Left ventricle myocardium superior (tissue), 1 donor: ENCODE measurements around the gene ID4. TPM values are rescaled to one million over a fixed set of nuclear protein-coding genes. Genes with fewer than 3 reads are reported as not detected.

ENCODE experiments used
- ATAC-seq: fragments of 200-7000 bp; cut with Tn5 transposase; one replicate; pipeline ENCODE4 v1.9.1; 2020; ENCODE audit warnings: mild to moderate bottlenecking, moderate library complexity
- DNase-seq: peaks from one replicate; pipeline ENCODE4 v3.0.0-alpha.2; 2020
- intact Hi-C: fragments of 100-400 bp; cut with micrococcal nuclease; formaldehyde crosslinking; loops from one replicate; pipeline ENCODE4 v1.11.0; 2022
- total RNA-seq: library from RNA; stranded (reverse); fragmentation: NEBNext Ultra II Directional; extraction: Animal tissue kit (Norgen Biotek cat#: 25700); gene quantifications from one replicate; pipeline ENCODE4 v1.2.1, GENCODE V29; 2021
- donor health status: DM: no; HTN: yes; CAD: no; lungs with severe emphysema.

ID4 gene
- total RNA-seq, 1 donor from 2014 or later = 3.0 TPM

DNA sequence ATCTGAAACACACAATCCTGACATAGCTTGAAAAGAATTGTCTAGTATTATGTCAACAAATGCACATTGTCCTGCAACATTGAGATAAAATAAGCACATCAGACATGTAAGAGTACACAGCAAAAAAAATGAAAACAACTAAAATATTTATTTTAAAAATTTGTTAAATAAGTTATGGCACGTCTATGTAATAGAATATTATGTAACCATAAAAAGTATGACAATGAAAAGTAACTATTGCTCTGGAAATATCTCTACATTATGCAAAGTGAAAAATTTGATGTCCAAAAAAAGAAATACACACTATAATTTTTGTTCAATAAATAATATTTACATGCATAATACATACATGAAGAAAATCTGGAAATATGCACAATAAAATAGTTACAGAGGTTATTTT, 9.3 kb upstream of the ID4 start:
- intact Hi-C loops = no loop called here
- no peak for DNase-seq
- ATAC-seq = no peak

DNA sequence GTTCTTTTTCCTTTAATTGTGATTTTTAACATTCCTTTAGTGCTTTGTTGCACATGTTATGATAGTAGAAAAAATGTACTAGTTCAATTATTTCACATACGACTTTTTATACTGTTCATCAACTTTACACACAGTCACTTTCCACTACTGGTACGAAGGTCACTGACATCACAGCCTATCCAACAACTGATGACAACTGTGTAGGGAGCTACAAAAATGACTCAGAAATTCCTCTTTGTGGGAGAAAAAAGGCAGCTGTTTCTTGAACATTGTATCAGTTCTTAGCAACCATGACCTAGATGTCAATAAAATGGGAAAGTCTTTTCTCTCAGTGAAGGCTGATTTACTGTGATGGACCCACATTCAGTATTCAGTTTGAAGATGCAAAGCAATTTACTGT, 7.0 kb upstream of the ID4 start:
- no peak for DNase-seq
- intact Hi-C loops = no loop called here
- ATAC-seq = no peak

DNA sequence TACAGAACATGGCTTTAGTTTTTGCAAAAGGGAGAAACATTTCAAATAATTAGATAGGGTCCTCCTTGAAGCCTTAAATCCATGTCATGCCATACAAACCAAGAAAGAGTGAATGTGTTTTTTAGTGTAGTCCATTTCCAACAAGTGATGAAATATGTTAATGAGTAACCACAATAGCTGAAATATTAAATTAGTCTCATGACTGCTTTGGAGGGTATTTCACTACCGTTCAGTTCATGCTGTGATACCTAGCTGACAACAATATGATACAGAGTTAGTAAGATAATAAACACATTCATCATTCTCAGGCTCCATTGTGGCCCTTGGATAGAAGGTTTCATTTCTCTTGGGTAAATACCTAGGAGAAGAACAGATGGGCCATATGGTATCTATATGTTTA, 5.8 kb upstream of the ID4 start:
- ATAC-seq (no peak), DNase-seq (no peak)
- intact Hi-C loops = no loop called here

DNA sequence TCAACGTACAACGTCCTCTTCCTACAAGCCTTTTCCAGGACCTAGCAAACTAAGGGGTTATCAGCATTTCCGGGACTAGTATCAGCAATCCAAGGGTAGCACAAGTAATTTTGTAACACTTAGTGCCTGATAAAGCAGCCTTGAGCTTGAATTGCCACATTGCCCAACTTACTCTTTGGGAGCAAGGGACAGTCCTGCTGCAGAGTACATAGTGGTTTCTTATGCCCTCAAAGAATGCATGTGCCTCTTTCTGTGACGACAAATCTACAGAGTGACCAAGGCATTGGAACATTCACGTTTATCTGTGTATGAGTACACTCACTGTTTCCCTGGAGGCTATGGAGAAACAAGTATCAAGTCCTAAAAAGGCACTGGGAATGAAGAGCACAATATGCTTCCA, 3.2 kb upstream of the ID4 start:
- ATAC-seq = no peak
- intact Hi-C loops = no loop called here
- no peak for DNase-seq

DNA sequence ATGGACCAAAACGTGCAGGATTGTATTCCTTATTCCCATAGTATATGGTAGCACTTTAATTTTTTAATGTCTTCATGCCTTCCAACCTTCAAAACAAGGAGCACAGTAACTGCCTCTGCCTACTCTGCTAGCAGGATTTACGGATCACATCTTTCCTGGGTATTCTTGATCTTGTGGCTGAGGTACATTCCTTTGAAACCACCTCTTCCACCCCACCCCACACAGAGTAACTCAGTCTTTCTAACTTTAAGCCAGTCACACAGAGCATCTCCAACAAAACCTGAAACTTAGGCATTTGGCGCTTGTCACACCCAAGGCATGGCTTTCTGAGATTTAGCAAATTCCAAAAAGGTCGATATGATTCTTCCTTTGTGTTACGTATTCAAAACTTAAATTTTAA, 2.3 kb upstream of the ID4 start:
- intact Hi-C loops = no loop called here

DNA sequence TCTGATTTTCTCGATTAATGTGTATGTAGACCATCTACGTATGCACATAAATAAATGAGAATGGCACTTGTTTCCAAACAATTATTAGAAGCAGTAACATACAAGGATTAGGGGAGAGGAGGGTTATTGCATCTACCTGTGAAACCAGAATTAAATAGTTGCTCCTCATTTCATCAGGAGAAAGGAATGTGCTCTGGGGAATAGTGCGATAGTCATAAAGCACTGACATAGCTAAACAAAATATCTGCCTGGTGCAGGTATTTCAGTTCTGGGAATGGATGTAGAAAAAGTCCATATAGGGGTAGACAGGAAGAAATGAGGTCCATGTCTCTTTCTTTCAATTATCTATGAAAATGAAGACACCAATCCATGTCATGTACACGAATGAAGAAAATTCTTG, 1.6 kb upstream of the ID4 start:
- intact Hi-C loops = no loop called here
- ATAC-seq = no peak

More for the DNA sequence above, 2.3 kb upstream of the ID4 start:
- ATAC-seq (no peak), DNase-seq (no peak)

DNA sequence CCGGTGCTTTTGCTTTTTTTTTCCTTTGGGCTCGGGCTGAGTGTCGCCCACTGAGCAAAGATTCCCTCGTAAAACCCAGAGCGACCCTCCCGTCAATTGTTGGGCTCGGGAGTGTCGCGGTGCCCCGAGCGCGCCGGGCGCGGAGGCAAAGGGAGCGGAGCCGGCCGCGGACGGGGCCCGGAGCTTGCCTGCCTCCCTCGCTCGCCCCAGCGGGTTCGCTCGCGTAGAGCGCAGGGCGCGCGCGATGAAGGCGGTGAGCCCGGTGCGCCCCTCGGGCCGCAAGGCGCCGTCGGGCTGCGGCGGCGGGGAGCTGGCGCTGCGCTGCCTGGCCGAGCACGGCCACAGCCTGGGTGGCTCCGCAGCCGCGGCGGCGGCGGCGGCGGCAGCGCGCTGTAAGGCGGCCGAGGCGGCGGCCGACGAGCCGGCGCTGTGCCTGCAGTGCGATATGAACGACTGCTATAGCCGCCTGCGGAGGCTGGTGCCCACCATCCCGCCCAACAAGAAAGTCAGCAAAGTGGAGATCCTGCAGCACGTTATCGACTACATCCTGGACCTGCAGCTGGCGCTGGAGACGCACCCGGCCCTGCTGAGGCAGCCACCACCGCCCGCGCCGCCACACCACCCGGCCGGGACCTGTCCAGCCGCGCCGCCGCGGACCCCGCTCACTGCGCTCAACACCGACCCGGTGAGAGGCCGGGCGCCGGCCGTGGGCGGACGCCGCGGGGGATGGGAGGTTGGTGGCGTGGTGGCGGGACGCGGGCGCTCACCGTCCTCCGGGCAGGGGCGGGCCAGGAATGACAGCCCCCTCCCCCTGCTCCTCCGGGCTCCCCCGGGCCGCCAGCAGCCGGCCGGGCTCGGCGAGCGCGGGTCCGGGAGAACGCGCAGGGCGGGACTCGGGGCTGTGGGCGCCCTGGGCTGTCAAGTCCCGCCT, 606 bp downstream of the ID4 start:
- intact Hi-C loops = no loop called here
- DNase-seq (peak; percentile 61), ATAC-seq (peak; percentile 42)

More for the DNA sequence above, 1.6 kb upstream of the ID4 start:
- no peak for DNase-seq

DNA sequence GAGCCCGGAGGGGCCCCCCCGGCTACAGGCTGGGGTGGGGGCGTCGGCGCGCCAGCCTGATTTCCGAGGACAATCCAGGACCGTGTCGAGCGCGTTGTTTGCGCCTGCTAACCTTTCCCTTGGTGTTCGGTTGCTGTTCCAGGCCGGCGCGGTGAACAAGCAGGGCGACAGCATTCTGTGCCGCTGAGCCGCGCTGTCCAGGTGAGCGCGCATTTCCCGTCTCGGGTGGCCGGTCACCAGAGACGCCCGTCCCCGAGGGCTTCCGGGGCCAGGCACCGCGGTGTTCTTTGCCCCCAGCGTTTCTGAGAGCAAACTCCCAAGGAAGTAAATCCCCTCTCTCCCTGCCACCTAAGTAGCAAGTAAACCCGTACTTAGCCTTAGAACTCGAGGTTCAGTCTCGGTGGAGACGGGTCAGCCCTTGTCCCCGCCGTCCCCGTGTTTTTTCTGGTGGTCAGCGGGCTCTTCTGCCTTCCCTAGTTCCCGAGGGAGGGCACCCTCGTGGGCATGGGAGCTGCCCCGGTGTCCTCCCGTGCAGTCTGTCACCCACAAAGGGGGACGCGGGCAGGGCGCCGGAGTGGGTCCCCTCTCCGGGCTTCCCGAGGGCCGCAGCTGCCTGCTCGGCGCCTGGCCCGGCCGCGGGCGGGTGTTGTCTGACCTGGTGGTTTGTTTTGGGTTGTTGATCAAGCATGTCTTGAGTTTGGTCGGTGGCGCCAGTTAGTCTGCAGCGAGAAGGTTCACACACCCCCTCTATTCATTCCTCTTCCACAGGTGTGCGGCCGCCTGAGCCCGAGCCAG, 1.5 kb downstream of the ID4 start:
- intact Hi-C loops = no loop called here
- peak; percentile 38 for DNase-seq
- ATAC-seq = peak; percentile 14

DNA sequence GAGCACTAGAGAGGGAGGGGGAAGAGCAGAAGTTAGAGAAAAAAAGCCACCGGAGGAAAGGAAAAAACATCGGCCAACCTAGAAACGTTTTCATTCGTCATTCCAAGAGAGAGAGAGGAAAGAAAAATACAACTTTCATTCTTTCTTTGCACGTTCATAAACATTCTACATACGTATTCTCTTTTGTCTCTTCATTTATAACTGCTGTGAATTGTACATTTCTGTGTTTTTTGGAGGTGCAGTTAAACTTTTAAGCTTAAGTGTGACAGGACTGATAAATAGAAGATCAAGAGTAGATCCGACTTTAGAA, 2.0 kb downstream of the ID4 start:
- intact Hi-C loops = no loop called here
- ATAC-seq (no peak), DNase-seq (no peak)

DNA sequence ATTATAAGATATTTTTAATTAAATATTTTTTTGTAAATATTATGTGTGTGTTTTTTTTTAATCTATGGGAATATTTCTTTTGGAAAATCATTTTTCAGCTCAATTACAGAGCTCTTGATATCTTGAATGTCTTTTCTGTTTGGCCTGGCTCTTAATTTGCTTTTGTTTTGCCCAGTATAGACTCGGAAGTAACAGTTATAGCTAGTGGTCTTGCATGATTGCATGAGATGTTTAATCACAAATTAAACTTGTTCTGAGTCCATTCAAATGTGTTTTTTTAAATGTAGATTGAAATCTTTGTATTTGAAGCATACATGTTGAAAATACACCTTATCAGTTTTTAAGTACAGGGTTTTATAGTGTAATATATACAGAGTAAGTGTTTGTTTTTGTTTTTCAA, 2.6 kb downstream of the ID4 start:
- DNase-seq (no peak), ATAC-seq (no peak)
- intact Hi-C loops = no loop called here

DNA sequence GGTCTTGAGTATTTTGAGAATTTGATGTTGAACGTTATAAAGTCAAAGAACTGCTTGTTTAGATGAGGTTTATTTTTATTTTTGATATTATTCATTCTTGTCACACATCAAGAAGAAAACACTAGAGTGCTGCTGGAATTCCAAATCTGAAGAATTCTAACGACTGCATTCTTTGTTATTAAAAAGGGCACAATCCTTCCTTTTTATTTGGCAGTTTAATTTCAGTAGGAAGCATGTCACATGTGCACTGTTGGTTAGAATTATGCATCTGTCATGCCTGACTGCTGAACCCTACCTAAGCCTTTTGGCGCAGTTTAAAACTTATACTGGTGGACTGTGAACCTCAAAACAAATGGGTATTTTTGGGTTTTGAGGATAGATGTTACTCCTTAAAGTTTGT, 4.0 kb downstream of the ID4 start:
- intact Hi-C loops = no loop called here

DNA sequence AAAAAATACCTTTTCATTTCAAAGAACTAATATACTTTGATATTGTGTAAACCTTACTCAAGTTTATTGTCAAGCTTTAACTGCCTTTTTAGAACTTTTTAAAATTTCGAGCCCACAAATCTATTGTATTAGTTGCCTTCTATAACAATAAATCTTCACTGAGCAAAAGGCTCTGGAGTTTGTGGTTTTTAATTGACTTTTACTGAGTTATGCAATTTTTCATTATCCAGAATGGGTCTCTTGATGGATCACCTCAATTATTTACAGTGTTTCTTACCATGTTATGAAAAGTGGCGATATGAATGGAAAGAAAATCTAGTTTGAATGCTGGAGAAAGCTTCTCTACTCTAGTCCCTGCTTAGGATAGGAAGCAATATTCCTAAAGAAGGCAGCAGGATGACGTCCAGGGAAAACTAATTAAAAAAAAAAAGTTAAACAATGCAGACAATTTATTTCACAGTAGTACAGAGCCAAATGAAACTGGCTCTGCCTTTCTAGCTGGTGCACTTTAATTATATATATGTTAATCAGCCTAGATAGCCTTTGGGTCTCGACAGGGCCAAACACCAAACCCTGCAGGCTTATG, 5.0 kb downstream of the ID4 start:
- intact Hi-C loops = no loop called here
- DNase-seq (no peak), ATAC-seq (no peak)

More for the DNA sequence above, 4.0 kb downstream of the ID4 start:
- ATAC-seq (no peak), DNase-seq (no peak)

DNA sequence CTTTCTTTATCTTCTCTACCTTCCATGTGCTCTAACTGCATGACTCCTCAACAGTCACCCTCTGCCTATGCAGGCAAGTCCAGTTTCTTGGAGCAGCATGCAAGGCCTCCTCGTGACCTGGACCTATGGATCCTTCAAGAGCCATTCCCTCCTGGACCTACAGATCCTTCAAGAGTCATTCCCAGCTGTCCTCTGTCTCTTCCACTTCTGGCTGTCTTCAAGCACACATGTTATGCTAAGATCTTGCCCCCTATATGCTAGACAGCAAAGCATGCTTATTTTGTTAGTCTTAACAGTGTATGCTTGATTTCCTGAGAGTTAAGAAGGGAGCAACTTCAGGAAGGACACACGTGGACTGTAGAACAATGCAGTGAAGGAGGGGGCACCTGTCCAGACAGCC, 7.5 kb downstream of the ID4 start:
- no peak for ATAC-seq

DNA sequence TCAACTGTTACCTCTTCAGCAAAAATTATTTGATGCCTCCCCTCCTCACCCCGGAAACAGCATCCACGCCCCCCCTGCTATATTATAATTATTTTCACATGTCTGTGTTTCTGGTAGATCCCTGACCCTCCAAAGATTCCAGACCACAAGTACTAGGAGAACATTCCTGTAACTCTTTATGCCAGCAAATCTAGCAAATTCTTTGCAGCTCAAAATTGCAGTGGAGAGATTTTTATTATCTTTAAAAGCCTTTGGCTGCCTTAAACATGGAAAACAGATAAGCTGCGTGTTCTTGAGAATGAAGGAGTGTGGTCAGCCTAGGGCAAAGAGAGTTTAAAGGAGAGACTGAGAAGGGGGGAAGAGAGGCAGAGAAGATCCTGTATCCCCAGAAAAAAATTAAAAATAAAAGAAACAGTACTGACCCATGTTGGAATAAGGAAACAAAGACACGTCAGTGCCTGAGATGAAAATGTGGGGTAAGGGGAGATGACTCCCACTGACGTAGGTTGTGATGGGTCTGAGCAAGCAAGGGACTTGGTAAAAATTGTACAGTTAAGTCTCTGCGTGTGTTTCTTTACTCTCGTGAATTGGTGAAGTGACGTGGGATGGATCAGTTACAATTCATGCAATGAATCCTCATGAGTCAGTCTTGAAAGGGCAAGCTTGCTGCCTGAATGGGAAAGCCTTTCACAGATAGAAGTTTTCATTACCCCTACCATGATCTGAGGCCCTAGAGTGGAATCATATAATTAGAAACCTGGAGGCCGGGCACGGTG, 8.3 kb downstream of the ID4 start:
- intact Hi-C loops = no loop called here
- ATAC-seq (no peak), DNase-seq (no peak)

More for the DNA sequence above, 7.5 kb downstream of the ID4 start:
- DNase-seq = no peak
- intact Hi-C loops = no loop called here

DNA sequence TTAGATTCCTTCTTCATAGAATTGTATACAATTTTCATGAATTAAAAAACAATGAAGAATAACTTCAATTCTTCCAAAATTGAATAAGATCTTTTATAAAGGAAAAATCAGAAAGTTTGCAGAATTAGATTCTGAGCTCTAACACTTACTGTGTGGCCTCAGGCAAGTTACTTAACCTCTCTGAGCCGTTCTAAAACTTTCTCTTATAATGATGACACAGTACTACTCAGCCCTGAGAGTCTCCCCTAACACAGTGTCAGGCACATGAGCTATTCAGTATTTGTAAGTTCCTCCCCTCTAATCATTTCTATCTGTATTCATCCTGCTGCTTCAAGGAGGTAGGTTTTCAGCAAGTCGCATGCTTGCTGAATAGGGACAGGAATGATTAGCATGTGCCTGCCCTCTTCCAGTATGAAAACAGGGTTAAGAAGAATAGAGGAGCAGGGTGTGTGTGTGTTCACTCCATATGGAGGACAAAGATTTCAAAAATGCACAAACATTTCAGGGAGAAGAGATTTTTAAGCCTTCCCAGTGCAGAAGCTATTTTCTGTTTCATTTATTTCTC, 11.4 kb downstream of the ID4 start:
- intact Hi-C loops = no loop called here
- DNase-seq (no peak), ATAC-seq (no peak)

DNA sequence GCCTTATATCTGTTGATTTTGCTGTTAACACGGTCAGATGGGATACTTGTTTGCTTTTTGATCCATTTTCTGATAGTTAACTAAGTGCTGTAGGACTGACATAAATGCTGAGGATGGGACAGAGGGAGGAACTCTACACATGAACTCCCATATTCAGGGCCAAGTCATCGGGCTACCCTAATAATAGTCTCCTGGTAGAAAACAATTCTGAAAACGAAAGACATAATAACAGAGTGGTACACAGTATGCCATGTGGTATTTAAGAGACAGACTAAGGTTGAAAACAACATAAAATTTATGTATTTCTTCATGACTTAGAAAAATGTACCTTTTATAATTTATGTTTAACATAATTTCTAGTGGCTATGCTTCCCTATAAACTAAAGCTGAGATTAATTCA, 12.0 kb downstream of the ID4 start:
- ATAC-seq = no peak
- intact Hi-C loops = no loop called here
- no peak for DNase-seq

DNA sequence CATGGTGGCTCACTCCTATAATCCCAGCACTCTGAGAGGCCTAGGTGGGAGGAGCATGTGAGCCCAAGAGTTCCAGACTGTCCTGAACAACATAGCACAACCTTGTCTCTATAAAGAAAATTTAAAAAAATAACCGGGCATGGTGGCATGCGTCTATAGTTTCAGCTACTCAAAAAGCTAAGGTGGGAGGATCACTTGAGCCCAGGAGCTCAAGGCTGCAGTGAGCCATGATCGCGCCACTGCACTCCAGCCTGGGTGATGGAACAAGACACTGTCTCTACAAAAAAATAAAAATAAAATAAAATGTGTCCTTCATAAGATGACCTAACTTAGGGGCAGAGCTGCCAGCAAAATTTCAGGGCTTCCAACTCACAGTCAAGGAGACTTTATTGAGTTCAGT, 12.6 kb downstream of the ID4 start:
- intact Hi-C loops = no loop called here
- ATAC-seq (no peak), DNase-seq (no peak)

DNA sequence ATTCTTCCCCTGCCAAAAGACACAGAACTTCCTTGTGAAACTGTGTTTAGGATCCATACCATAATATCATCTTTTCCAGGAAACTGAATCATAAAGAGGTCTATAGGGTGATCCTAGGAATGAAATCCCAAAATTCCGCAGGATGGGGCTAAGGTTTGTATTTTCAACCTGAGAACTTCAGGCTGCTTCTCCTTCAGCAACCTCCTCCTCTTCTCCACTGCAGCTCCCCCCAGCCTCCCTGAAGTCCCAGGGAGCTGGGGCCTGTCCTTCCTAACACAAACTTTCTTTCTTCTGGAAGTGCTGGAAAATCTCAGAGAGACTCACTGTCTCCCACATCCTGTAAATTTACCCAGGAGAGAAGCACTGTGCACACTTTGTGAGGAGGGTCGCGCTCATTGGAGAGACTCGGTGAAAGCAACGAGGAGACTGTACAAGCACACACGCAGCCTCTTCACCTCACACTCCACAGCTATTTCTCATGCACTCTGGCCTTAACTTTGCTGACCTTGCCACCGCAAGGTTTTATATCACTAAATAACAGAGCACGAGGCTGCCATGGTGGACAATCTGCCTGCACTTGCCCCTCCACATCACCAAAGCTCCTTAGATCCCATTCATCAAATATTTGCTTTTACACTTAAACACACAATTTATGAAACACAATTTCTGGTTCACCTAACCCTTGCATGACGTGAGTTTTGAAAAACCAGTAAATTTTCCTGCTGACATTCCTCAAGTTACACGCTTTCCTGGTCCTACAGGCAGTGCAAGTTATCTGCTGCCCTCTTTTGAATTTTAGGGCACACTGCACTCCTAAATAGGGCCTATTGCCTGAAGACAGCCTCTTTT, 14.3 kb downstream of the ID4 start:
- no peak for DNase-seq
- ATAC-seq = peak; percentile 86
- intact Hi-C loops = no loop called here
